GM18519 (cell line): ENCODE results near the gene PPARD.
A peak's percentile ranks its signal among the peaks of the same experiment; 100 is the strongest.

ENCODE experiments used
- ATAC-seq: cut with Tn5 transposase; IDR thresholded peaks from one replicate; pipeline ENCODE4 v1.9.1; 2021; ENCODE audit warnings: mild to moderate bottlenecking, moderate library complexity; ENCODE audit not compliant: unreplicated experiment, low FRiP score

PPARD gene

GRCh38 chr6:35461270-35461669 lies 118.9 kb downstream of the PPARD start:
- ATAC-seq = no peak

DNA sequence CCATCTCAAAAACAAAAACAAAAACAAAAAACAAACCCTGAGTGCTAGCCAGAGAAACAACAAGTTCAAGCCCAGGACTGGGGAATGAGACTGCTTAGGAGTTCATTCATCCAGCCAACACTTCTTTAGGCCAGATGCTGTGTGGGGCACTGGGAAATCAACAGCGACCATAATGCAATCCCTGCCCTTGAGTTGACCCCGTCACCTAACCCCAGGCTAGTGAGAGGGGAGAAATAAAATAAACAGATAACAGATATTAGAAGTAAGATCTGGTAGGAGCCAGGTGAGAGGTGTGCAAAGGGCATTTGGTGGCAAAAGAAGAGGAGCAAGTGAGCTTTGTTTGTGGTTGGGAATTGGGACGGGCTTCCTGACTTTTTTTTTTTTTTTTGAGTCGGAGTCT lies 120.9 kb downstream of the PPARD start:
- no peak for ATAC-seq

GRCh38 chr6:35465646-35466045 lies 123.3 kb downstream of the PPARD start:
- no peak for ATAC-seq

GRCh38 chr6:35468181-35468979 lies 126.0 kb downstream of the PPARD start, which contains the start of gene RPL10A:
Gene RPL10A (plus strand): TSS chr6:35468401. CDS start chr6:35468435, 34 bp downstream.
- peak; percentile 60 for ATAC-seq

GRCh38 chr6:35468980-35469750 lies 126.8 kb downstream of the PPARD start:
- no peak for ATAC-seq

- ATAC-seq = no peak
These were observed 127.6 kb downstream of the PPARD start for GRCh38 chr6:35469751-35470662.

DNA sequence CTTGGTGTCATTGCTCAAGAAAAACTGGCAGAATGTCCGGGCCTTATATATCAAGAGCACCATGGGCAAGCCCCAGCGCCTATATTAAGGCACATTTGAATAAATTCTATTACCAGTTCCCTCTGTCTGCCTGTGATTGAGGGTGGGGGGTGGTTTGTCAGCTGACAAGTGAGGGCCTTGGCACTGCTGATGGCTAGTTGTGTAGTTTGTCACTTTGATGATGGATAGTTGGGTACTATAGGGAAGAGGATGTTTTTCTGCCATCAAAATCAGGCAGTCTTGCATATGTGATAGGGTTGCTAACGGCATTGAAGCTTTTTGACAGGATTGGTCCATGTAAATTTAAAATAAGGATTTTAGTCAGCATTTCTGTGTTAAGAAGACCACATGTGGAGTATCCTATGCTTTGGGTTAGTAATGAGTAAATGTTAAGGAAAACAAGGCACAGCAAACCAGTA lies 128.3 kb downstream of the PPARD start:
- ATAC-seq = no peak

GRCh38 chr6:35471836-35472345 lies 129.5 kb downstream of the PPARD start:
- no peak for ATAC-seq

DNA sequence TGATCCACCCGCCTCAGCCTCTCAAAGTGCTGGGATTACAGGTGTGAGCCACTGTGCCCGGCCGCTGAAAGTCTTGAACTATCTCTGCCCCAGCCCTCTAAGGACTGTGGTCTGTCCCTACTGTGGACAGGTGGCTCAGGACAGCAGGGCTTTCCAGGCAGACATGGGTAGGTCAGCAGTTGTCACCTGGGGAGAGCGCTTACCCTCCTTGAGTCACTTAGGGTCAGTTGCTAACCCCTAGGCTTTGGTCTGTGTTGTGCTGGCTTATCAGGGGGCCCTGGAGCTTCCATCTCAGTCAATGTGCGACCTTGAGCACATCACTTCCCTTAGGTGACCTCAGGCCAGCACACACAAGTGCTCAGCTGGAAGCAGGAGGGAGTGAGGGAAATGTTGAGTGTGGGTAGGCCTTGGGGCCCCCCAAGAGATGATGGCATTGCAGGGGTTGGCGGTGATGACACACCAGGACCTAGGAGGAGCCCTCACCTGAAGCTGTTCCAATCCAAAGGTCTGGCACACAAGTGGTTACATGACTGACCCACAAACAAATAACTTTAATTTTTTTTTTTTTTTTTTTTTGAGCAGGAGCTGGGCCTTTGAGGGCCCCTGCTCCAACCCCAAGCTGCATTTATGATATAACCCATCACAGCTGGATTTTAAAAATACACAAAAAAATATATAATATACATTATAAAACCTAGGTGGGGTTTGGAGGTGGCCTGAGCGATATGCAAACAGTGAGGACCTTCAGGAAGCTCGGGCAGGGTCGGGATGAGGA lies 130.9 kb downstream of the PPARD start:
- ATAC-seq = no peak

- ATAC-seq = no peak
These were observed 131.4 kb downstream of the PPARD start for GRCh38 chr6:35473850-35474130.

GRCh38 chr6:35474131-35474941 lies 132.0 kb downstream of the PPARD start:
- no peak for ATAC-seq

GRCh38 chr6:35474942-35475570 lies 132.7 kb downstream of the PPARD start:
- no peak for ATAC-seq

DNA sequence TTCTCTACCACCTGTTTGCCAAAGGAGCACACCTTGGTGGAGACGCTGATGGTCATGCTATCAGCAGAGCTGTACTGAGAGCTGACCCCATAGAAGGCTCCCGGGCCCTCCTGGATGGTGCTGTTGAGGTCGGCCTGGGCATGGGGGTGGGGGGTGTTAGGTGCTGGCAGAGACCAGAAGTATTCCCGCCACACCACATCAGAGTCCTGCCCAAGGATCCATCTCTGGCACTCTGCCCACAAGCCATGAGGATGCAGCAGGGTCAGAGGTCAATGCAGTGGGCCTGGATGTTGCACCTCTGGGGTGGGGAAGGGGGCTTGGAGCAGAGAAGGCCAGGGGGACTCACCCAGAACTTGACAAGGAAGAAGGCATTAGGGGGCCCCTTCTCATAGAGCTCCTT lies 133.2 kb downstream of the PPARD start:
- ATAC-seq = no peak

GRCh38 chr6:35476004-35476403 lies 133.6 kb downstream of the PPARD start:
- no peak for ATAC-seq

- no peak for ATAC-seq
These were observed 134.7 kb downstream of the PPARD start for GRCh38 chr6:35477028-35477427.
